ENCODE results near the gene DGKE.

DNA sequence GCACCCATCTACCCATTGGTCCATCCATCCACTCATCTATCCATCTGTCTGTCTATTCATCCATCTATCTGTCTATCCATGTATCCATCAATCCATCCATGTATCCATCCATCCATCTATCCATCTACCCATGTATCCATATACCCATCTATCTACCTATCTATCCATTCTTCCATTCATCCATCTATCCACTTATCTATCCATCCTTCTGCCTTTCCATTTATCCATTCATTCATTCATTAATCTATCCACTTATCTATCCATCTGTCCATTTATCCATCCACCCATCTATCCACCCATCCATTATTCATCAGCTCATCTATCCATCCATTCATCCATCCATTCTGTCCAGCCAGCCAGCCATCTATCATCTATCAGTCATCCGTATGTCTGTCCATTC lies 58.4 kb downstream of the DGKE start:
- no peak for TF ChIP-seq TAF1 (IDR thresholded peaks at IDR 0.05; ENCODE audit: low read depth, low read length)
- no peak for TF ChIP-seq POLR2AphosphoS5 (IDR thresholded peaks at IDR 0.05; ENCODE audit: low read depth, low read length)
